Head of caudate nucleus (tissue), 42 donors: Measurements from ENCODE around the gene TTLL4.
"Not testable (repeated sequence)": the region's sequence is repeated elsewhere in the genome, so short reads cannot be mapped to it uniquely, and the experiment has no call there.

Experiments
- DNase-seq, 42 donors: peaks; one replicate each; pipeline versions ENCODE4 v3.0.0 to v3.0.0-alpha.2; 2020 to 2021; ENCODE audit warnings: mixed read lengths in 7 of 42
- intact Hi-C: fragments of 100-400 bp; cut with DNase I; formaldehyde crosslinking; loops from one replicate; pipeline ENCODE4 v1.15.0; 2022

TTLL4 gene

GRCh38 chr2:218734190-218734975 lies 23.7 kb downstream of the TTLL4 start:
- no peak for DNase-seq
- intact Hi-C loops: no loop called here

GRCh38 chr2:218736531-218736930 lies 25.9 kb downstream of the TTLL4 start:
- intact Hi-C loops: no loop called here
- no peak for DNase-seq

- intact Hi-C loops: no loop called here
- no peak for DNase-seq
Observed at GRCh38 chr2:218743068-218743467, 32.4 kb downstream of the TTLL4 start.

- DNase-seq: peak in 2 of 42 donors; percentile 29 to 43
- intact Hi-C loops: loop anchor here (5.0 kb wide), 1 partner anchor 38 kb away; the partner anchor contains the start of gene CYP27A1
Observed at GRCh38 chr2:218744615-218745014, 34.0 kb downstream of the TTLL4 start.

- peak in 6 of 42 donors; percentile 21 to 63 (median 39) for DNase-seq
- intact Hi-C loops: loop anchor here (5.0 kb wide), 1 partner anchor 37 kb away; the partner anchor contains the start of gene CYP27A1
Observed at GRCh38 chr2:218745160-218745558, 34.5 kb downstream of the TTLL4 start.

GRCh38 chr2:218745559-218746469 lies 35.2 kb downstream of the TTLL4 start:
- intact Hi-C loops: loop anchor here (5.0 kb wide), 1 partner anchor 36 kb away; the partner anchor contains the start of gene CYP27A1
- DNase-seq: peak; percentile 78 to 97 (median 93)

GRCh38 chr2:218746470-218746795 lies 35.8 kb downstream of the TTLL4 start:
- intact Hi-C loops: loop anchor here (5.0 kb wide), 1 partner anchor 36 kb away; the partner anchor contains the start of gene CYP27A1
- DNase-seq: peak in 1 of 42 donors; percentile 19

GRCh38 chr2:218746960-218747359 lies 36.3 kb downstream of the TTLL4 start:
- intact Hi-C loops: loop anchor here (5.0 kb wide), 1 partner anchor 35 kb away; the partner anchor contains the start of gene CYP27A1
- DNase-seq: peak in 6 of 42 donors; percentile 16 to 70 (median 34)

- peak in 1 of 42 donors; percentile 32 for DNase-seq
Observed at GRCh38 chr2:218748741-218749441, 38.3 kb downstream of the TTLL4 start.

GRCh38 chr2:218754201-218754600 lies 43.6 kb downstream of the TTLL4 start:
- intact Hi-C loops: no loop called here
- DNase-seq: no peak

More at GRCh38 chr2:218748741-218749441, 38.3 kb downstream of the TTLL4 start:
- intact Hi-C loops: loop anchor here (5.0 kb wide), 1 partner anchor 33 kb away; the partner anchor contains the start of gene CYP27A1

- intact Hi-C loops: no loop called here
- no peak for DNase-seq
Observed at GRCh38 chr2:218754781-218755180, 44.1 kb downstream of the TTLL4 start.

GRCh38 chr2:218755198-218755566 lies 44.5 kb downstream of the TTLL4 start:
- intact Hi-C loops: no loop called here
- DNase-seq: no peak

GRCh38 chr2:218755567-218756404 lies 45.2 kb downstream of the TTLL4 start:
- intact Hi-C loops: no loop called here
- peak in 1 of 42 donors; percentile 26 for DNase-seq

GRCh38 chr2:218756599-218757377 lies 46.2 kb downstream of the TTLL4 start:
- intact Hi-C loops: no loop called here
- DNase-seq: peak in 1 of 42 donors; percentile 22

- no peak for DNase-seq
- intact Hi-C loops: no loop called here
Observed at GRCh38 chr2:218761795-218762194, 51.2 kb downstream of the TTLL4 start.

- DNase-seq, intact Hi-C loops: not testable (repeated sequence)
Observed at GRCh38 chr2:218772759-218773158, 62.1 kb downstream of the TTLL4 start.

GRCh38 chr2:218773881-218774280 lies 63.2 kb downstream of the TTLL4 start:
- intact Hi-C loops: no loop called here
- no peak for DNase-seq
